Transverse colon (tissue), 4 donors: ENCODE results near the gene USP20. TPM values are rescaled to one million over a fixed set of nuclear protein-coding genes. Genes with fewer than 3 reads are reported as not detected.
"Not testable (repeated sequence)": the region's sequence is repeated elsewhere in the genome, so short reads cannot be mapped to it uniquely, and the experiment has no call there.

Source experiments
- DNase-seq: peaks from one replicate; pipeline ENCODE4 v3.0.0-alpha.2; 2019
- H3K27ac ChIP-seq, 4 donors: fragments of 200-600 bp; sonication (generic); 2 replicates each; pipeline ENCODE4 v1.5.1; 2016 to 2018; ENCODE audit warnings: inconsistent platforms in 4 of 4
- H3K27me3 ChIP-seq: fragments of 200-600 bp; sonication (generic); 2 replicates; pipeline ENCODE4 v1.5.1; 2017; ENCODE audit warnings: inconsistent platforms
- H3K36me3 ChIP-seq, 4 donors: fragments of 200-600 bp; sonication (generic); 2 replicates each; pipeline ENCODE4 v1.5.1; 2017 to 2019; ENCODE audit warnings: inconsistent platforms in 4 of 4
- H3K4me1 ChIP-seq, 4 donors: fragments of 200-600 bp; sonication (generic); 2 replicates each; pipeline ENCODE4 v1.5.1; 2017 to 2020; ENCODE audit warnings: inconsistent platforms in 4 of 4
- H3K4me3 ChIP-seq, 4 donors: fragments of 200-600 bp; sonication (generic); 1 replicate in 1 of 4; 2 replicates in 3 of 4; pipeline versions ENCODE4 v1.5.1 to v1.6.1; 2017 to 2019; ENCODE audit warnings: inconsistent platforms in 4 of 4
- H3K9me3 ChIP-seq, 2 donors: fragments of 200-600 bp; sonication (generic); 2 replicates each; pipeline ENCODE4 v1.5.1; 2017 to 2019; ENCODE audit warnings: inconsistent platforms in 2 of 2
- EP300 ChIP-seq: sonication (generic); formaldehyde crosslinking; IDR thresholded peaks from one replicate; pipeline ENCODE4 v1.6.1; 2017; ENCODE audit warnings: antibody characterized with exemption, low read depth
- POLR2A ChIP-seq: fragments of 450-650 bp; IDR thresholded peaks from one replicate; pipeline ENCODE4 v1.6.1; 2016; ENCODE audit warnings: antibody characterized with exemption, mild to moderate bottlenecking, moderate library complexity
- POLR2AphosphoS5 ChIP-seq, 3 donors: sonication (generic); formaldehyde crosslinking; IDR thresholded peaks; one replicate each; pipeline ENCODE4 v1.6.1; 2016; ENCODE audit warnings: antibody characterized with exemption in 3 of 3
- WGBS, 2 donors: methylation state at CpG; one replicate each; pipeline ENCODE4 v1.1.5; 2018; ENCODE audit warnings: low coverage in 1 of 2; 5-methylcytosine and 5-hydroxymethylcytosine counted together
- in situ Hi-C, 4 donors: fragments of 200-750 bp; cut with MboI; loops; one replicate each; pipeline versions ENCODE4 v1.15.0 to v1.15.1; 2017; ENCODE audit warnings: low sequenced_read_pairs in 3 of 4, low pct_ligation_motif_present in 1 of 4, low pct_unique_long_range_greater_than_20kb in 1 of 4
- intact Hi-C: fragments of 100-400 bp; cut with DNase I; formaldehyde crosslinking; loops from one replicate; pipeline ENCODE4 v1.15.1; 2023; ENCODE audit warnings: low total_unique reads
- total RNA-seq, 4 donors: library from RNA; depleted of rRNA; stranded (reverse); fragments of >200 nt; gene quantifications; one replicate each; pipeline ENCODE4 v1.1.0, GENCODE V29; 2016
- TF ChIP-seq, protein P1 (sequence below), 5 experiments: fragments of 200-600 bp in 3 of 5; fragments of 450-650 bp in 2 of 5; sonication (generic) in 3 of 5; IDR thresholded peaks; 1 replicate in 2 of 5; 2 replicates in 3 of 5; pipeline ENCODE4 v1.5.1; 2016 to 2017; ENCODE audit warnings: antibody characterized with exemption in 5 of 5, inconsistent platforms in 3 of 5, mild to moderate bottlenecking in 2 of 5, moderate library complexity in 1 of 5

The USP20 gene
- 10 to 100 TPM; 18.3 to 40.0 (median 25.3) TPM for total RNA-seq

DNA sequence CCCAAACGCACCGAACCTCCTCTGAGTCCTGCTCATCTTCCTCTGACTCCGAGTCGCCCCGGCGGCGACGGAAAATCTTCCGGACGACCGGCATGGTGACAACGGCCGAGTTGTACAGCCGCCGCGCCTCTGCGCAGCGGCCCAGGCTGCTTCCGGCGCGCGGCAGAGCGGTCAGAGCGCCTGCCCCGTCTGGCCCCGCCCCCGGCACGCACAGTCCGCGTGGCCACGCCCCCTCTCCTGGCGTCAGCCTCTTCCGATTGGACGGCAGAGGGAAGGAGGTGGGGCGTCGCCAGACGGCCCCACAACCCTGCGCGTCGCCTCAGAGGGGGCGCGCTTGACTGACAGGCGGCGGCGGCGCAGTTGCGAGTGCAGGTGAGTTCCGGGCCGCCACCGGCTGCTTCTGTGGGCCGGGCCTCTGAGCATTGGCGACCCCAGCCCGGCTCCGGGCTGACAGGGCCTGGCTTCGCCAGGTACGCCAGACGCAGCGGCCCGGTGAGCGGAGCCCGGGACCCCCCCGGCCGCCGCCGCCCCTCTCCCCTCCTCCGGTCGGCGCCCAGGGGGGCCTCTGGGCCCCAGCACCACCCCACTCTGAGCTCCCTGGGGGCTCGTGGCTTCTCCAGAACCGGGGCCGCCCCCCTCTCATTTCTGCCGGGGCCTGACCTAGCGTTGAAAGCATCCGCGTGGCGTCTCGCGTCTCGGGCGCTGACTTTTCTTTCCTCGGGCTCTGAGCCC, at the start of gene USP20, which contains the start of gene C9orf78:
TSS of gene USP20 (plus strand) at position 331 of the 732 bp plus-strand sequence. CDS start 17,098 bp downstream, outside the sequence.
TSS of gene C9orf78 (minus strand) at position 148 of the 732 bp plus-strand sequence. CDS start at position 94, 54 bp downstream.
- H3K4me3 ChIP-seq, result peak within 1 kb of the TSS; percentile 85 to 100 (median 94)
- peak; percentile 98 for DNase-seq
- no peak for TF ChIP-seq EP300
- TF ChIP-seq POLR2A, result peak; percentile 98
- peak; percentile 95 to 99 (median 98) for TF ChIP-seq POLR2AphosphoS5 (IDR thresholded peaks at IDR 0.05)
- TF ChIP-seq, protein P1, sequence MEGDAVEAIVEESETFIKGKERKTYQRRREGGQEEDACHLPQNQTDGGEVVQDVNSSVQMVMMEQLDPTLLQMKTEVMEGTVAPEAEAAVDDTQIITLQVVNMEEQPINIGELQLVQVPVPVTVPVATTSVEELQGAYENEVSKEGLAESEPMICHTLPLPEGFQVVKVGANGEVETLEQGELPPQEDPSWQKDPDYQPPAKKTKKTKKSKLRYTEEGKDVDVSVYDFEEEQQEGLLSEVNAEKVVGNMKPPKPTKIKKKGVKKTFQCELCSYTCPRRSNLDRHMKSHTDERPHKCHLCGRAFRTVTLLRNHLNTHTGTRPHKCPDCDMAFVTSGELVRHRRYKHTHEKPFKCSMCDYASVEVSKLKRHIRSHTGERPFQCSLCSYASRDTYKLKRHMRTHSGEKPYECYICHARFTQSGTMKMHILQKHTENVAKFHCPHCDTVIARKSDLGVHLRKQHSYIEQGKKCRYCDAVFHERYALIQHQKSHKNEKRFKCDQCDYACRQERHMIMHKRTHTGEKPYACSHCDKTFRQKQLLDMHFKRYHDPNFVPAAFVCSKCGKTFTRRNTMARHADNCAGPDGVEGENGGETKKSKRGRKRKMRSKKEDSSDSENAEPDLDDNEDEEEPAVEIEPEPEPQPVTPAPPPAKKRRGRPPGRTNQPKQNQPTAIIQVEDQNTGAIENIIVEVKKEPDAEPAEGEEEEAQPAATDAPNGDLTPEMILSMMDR (IDR thresholded peaks at IDR 0.05), result no peak
- no peaks in the 10 kb centered on the region for H3K9me3 ChIP-seq
- peaks cover 0 to 39% (median 22%) of the 10 kb centered on the region in 4 donors for H3K4me1 ChIP-seq
- no peaks in the 10 kb centered on the region for H3K27me3 ChIP-seq
- peaks cover 0 to 22% (median 11%) of the 10 kb centered on the region in 4 donors for H3K36me3 ChIP-seq
- 1% methylated on average over 63 of the region's 81 CpGs; no CpG with 5 or more reads in 1 of the 2 donors for WGBS, 2 donors
- H3K27ac ChIP-seq, result peak within 1 kb of the TSS; percentile 88 to 98 (median 96)
- in situ Hi-C loops, result no loop called here
- intact Hi-C loops, result no loop called here

- in situ Hi-C loops, result loop anchor here (10.0 to 25.0 kb wide), 5 partner anchors 51 to 651 kb away; partner anchors contain the start of gene ASB6 (in 2 of the 4)
- no peaks in the 10 kb centered on the region for H3K9me3 ChIP-seq
- WGBS, 2 donors, result 95% methylated on average over 1 of the region's 1 CpG; no CpG with 5 or more reads in 1 of the 2 donors
- TF ChIP-seq POLR2A, result no peak
- no peak for TF ChIP-seq POLR2AphosphoS5 (IDR thresholded peaks at IDR 0.05)
- TF ChIP-seq EP300, result no peak
- TF ChIP-seq, protein P1 (IDR thresholded peaks at IDR 0.05), result no peak
- H3K4me1 ChIP-seq, result peaks cover 0 to 10% (median 0%) of the 10 kb centered on the region in 4 donors
- peaks cover 16% of the 10 kb centered on the region for H3K27me3 ChIP-seq
- intact Hi-C loops, result loop anchor here (10.0 kb wide), 1 partner anchor 651 kb away; no protein-coding TSS in a partner anchor
- DNase-seq, result no peak
- H3K36me3 ChIP-seq, result no peaks in the 10 kb centered on the region
- no peak overlapping the region for H3K27ac ChIP-seq
- no peak overlapping the region for H3K4me3 ChIP-seq
These were observed 49.4 kb upstream of the USP20 start for GRCh38 chr9:129785866-129786265.

DNA sequence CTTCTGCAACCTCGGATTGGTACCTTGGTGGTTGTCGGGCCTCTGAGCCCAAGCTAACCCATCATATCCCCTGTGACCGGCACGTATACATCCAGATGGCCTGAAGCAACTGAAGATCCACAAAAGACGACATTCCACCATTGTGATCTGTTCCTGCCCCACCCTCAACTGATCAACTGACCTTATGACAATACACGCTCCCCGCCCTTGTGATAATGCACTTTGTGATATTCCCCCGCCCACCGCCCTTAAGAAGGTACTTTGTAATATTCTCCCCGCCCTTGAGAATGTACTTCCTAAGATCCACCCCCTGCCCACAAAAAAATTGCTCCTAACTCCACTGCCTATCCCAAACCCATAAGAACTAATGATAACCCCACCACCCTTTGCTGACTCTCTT, 48.8 kb upstream of the USP20 start:
- 57 to 58% methylated on average over 7 to 10 of the region's 10 CpGs for WGBS, 2 donors
- no peak for TF ChIP-seq POLR2A
- no peak for TF ChIP-seq POLR2AphosphoS5 (IDR thresholded peaks at IDR 0.05)
- TF ChIP-seq EP300, result no peak
- TF ChIP-seq, protein P1 (IDR thresholded peaks at IDR 0.05), result no peak
- no peak for DNase-seq
- Histone ChIP-seq H3K4me3 (no peak overlapping the region), H3K4me1 (peaks cover 0 to 10% (median 0%) of the 10 kb centered on the region in 4 donors), H3K9me3 (no peaks in the 10 kb centered on the region), H3K27ac (no peak overlapping the region), H3K36me3 (no peaks in the 10 kb centered on the region), H3K27me3 (peaks cover 16% of the 10 kb centered on the region)
- intact Hi-C loops (loop anchor here (10.0 kb wide), 1 partner anchor 652 kb away; no protein-coding TSS in a partner anchor), in situ Hi-C loops (loop anchor here (10.0 to 25.0 kb wide), 5 partner anchors 52 to 652 kb away; partner anchors contain the start of gene ASB6 (in 2 of the 4))

DNA sequence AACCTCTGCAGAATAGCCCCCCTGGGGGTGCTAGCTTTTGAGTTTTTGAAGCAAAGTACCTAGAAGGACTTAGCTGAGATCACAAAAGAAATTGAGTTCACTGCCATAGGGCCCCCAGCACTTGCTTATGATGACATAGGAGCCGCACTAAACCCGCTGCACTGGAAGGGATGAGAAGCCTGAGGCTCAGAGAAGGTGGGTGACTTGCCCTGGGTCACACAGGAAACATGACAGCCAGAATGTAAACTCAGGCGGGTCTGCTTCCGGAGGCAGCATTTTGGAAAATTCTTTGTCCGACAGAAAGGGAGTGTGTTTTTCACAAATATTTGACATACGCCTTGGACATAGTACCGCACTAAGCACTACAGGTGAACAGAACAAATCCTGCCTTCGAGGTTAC, 40.7 kb upstream of the USP20 start:
- H3K9me3 ChIP-seq, result no peaks in the 10 kb centered on the region
- no peaks in the 10 kb centered on the region for H3K36me3 ChIP-seq
- intact Hi-C loops (loop anchor here (10.0 kb wide), 1 partner anchor 150 kb away; the partner anchor contains the start of gene ASB6), in situ Hi-C loops (loop anchor here in 2 of 4 donors (25.0 kb wide), 1 partner anchor 657 kb away; no protein-coding TSS in a partner anchor)
- TF ChIP-seq, protein P1 (IDR thresholded peaks at IDR 0.05), result no peak
- TF ChIP-seq EP300 (no peak), POLR2A (no peak), POLR2AphosphoS5 (IDR thresholded peaks at IDR 0.05) (no peak)
- no peak for DNase-seq
- no peak overlapping the region for H3K27ac ChIP-seq
- no peak overlapping the region for H3K4me3 ChIP-seq
- peaks cover 12% of the 10 kb centered on the region for H3K27me3 ChIP-seq
- H3K4me1 ChIP-seq, result peaks cover 0 to 8% (median 0%) of the 10 kb centered on the region in 4 donors
- WGBS, 2 donors, result 80 to 84% methylated on average over 3 to 8 of the region's 8 CpGs

DNA sequence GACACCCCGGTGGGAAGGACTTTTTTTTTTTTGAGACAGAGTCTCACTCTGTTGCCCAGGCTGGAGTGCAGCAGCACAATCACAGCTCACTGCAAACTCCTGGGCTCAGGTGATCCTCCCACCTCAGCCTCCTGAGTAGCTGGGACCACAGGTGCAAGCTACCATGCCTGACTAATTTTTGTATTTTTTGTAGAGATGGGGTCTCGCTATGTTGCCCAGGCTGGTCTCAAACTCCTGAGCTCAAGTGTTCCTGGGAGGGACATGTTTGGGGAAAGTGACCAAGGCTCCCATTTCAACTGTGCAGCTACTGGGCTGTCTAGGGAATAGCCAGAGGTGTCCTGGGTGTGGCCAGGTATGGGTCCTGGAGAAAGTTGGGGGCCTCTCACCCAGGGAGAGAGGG, 39.2 kb upstream of the USP20 start:
- intact Hi-C loops (loop anchor here (10.0 kb wide), 1 partner anchor 151 kb away; the partner anchor contains the start of gene ASB6), in situ Hi-C loops (loop anchor here in 2 of 4 donors (25.0 kb wide), 1 partner anchor 659 kb away; no protein-coding TSS in a partner anchor)

More for the DNA sequence above, 39.2 kb upstream of the USP20 start:
- H3K4me3 ChIP-seq, H3K27ac ChIP-seq, H3K36me3 ChIP-seq, H3K9me3 ChIP-seq, H3K4me1 ChIP-seq, DNase-seq: not testable (repeated sequence)
- peaks cover 12% of the 10 kb centered on the region for H3K27me3 ChIP-seq
- WGBS, 2 donors, result 50 to 55% methylated on average over 1 to 2 of the region's 2 CpGs
